ENCODE measurements around the gene NEK6.

DNA sequence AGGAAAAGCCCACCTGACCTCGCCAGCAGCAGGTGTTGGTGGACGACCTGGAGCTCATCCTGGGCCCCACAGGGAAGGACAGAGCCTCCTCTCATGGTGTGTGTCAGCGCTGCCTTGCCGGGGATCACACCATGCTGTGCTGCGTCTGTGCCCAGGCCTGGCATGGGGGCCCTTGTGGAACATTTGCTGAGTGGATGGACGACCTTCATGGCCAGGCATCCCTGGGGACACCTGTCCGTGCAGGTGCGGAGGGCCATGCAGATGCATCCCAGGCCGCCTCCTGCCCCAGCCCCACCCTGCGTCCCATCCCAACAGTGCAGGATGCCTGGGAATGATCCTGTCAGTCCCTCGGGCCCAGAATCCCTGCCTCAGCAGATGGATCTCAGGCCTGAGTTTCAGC is 73.8 kb downstream of the NEK6 start:
- TF ChIP-seq CTCF (IDR thresholded peaks at IDR 0.05) (no peak), ZFX (IDR thresholded peaks at IDR 0.05; ENCODE audit: borderline replicate concordance) (no peak)

Data from 22Rv1 (cell line).